HFFc6 (cell line): ENCODE measurements around the gene SSPN. TPM values are rescaled to one million over a fixed set of nuclear protein-coding genes. Genes with fewer than 3 reads are reported as not detected.

Experiments
- DNase-seq: peaks from one replicate; pipeline ENCODE4 v3.0.0-alpha.2; 2018
- H3K27ac Mint-ChIP-seq: 2 replicates; pipeline ENCODE4 v1.8.0; 2020; ENCODE audit warnings: mild to moderate bottlenecking, mixed read lengths
- H3K27me3 Mint-ChIP-seq: 2 replicates; pipeline ENCODE4 v1.8.0; 2021; ENCODE audit warnings: mild to moderate bottlenecking, moderate library complexity, mixed read lengths; ENCODE audit not compliant: insufficient read depth
- H3K36me3 Mint-ChIP-seq: 2 replicates; pipeline ENCODE4 v1.8.0; 2021; ENCODE audit warnings: low read depth, mixed read lengths
- H3K4me1 Mint-ChIP-seq: 2 replicates; pipeline ENCODE4 v1.8.0; 2020; ENCODE audit warnings: low read depth, mixed read lengths
- H3K4me3 Mint-ChIP-seq: 2 replicates; pipeline ENCODE4 v1.8.0; 2020; ENCODE audit warnings: mild to moderate bottlenecking, moderate library complexity, mixed read lengths
- H3K9me3 Mint-ChIP-seq: 2 replicates; pipeline ENCODE4 v1.8.0; 2020; ENCODE audit warnings: mild to moderate bottlenecking, mixed read lengths
- total RNA-seq, 6 experiments: library from RNA; stranded (reverse); fragmentation: NEBNext Ultra II Directional; extraction: Animal tissue kit (Norgen Biotek cat#: 25700); gene quantifications; 2 replicates in 1 of 6; 3 replicates in 5 of 6; pipeline ENCODE4 v1.2.3, GENCODE V29; 2021
- TF ChIP-seq, protein P1 (sequence below): fragments of 200-600 bp; sonication (generic); IDR thresholded peaks from 2 replicates; pipeline ENCODE4 v1.5.0; 2021; ENCODE audit warnings: antibody characterized with exemption, mild to moderate bottlenecking

Gene SSPN
- total RNA-seq, 6 experiments from 2014 or later, result 10.6 to 17.5 (median 15.4) TPM

DNA sequence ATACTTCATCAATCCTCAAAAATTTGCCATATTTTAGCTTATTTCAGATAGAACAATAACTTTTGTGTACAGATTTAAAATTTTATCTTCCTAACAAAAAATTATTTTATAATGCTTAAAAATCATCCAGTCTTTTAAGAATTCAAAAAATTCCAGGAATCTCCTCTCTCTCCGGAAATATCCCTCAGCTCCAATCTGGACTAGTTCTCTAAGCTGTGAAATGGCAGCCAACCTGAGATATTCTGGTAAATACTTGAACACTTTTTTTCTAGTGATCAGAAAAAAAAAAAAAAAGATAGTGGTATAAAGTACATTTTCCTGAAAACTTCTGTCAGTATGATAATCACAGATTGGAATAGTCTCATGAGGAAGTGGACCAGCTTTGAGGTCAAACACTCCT is 57.6 kb downstream of the SSPN start:
- Mint-ChIP-seq H3K9me3 (peaks cover 18% of the 10 kb centered on the region; the same call in 1 of the 2 replicates), H3K27me3 (no peaks in the 10 kb centered on the region), H3K36me3 (peaks cover 4% of the 10 kb centered on the region; the same call in 1 of the 2 replicates), H3K4me3 (no peak overlapping the region), H3K27ac (no peak overlapping the region), H3K4me1 (peaks cover 10% of the 10 kb centered on the region)
- TF ChIP-seq, protein P1, sequence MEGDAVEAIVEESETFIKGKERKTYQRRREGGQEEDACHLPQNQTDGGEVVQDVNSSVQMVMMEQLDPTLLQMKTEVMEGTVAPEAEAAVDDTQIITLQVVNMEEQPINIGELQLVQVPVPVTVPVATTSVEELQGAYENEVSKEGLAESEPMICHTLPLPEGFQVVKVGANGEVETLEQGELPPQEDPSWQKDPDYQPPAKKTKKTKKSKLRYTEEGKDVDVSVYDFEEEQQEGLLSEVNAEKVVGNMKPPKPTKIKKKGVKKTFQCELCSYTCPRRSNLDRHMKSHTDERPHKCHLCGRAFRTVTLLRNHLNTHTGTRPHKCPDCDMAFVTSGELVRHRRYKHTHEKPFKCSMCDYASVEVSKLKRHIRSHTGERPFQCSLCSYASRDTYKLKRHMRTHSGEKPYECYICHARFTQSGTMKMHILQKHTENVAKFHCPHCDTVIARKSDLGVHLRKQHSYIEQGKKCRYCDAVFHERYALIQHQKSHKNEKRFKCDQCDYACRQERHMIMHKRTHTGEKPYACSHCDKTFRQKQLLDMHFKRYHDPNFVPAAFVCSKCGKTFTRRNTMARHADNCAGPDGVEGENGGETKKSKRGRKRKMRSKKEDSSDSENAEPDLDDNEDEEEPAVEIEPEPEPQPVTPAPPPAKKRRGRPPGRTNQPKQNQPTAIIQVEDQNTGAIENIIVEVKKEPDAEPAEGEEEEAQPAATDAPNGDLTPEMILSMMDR, result no peak
- DNase-seq, result no peak

DNA sequence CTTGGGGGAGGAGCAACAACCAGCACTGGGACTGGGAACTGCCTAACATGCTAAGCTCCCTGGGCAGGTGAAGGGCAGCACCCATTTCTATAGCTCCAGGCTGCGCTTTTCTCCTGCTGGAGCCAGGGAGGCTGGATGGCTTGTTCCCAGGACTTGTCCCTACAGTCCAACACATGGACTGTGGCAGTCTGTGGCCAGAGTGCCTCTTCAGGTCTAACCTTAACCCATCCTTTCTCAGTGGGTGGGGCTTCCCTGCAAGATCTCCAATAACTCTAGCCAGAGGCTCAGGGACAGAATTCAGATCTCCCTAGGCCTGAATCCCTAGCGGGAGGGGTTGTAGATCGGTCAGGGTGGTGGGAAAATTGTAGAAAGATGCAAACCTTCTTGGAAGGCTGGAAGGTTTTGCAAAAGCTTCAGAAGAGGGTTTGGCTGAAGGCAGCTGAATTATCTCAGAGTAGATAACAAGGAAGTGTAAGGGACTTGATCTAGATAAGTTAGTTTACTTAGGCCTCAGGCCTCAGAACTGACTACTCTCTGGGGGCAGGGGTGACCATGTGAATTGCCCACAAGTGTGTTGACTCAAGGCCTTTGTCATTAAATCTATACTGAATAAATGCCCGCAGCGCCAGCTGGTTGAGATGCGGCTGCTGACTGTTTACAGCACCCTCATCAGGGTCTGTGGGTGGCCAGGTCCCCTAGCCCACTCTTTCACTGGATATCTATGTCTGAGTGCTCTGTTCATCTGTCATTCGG is 60.7 kb downstream of the SSPN start:
- Mint-ChIP-seq H3K27ac (no peak overlapping the region), H3K36me3 (peaks cover 8% of the 10 kb centered on the region), H3K9me3 (peaks cover 21% of the 10 kb centered on the region; the same call in 1 of the 2 replicates), H3K27me3 (no peaks in the 10 kb centered on the region), H3K4me1 (peaks cover 10% of the 10 kb centered on the region), H3K4me3 (no peak overlapping the region)
- DNase-seq, result no peak
- TF ChIP-seq, protein P1, result no peak

DNA sequence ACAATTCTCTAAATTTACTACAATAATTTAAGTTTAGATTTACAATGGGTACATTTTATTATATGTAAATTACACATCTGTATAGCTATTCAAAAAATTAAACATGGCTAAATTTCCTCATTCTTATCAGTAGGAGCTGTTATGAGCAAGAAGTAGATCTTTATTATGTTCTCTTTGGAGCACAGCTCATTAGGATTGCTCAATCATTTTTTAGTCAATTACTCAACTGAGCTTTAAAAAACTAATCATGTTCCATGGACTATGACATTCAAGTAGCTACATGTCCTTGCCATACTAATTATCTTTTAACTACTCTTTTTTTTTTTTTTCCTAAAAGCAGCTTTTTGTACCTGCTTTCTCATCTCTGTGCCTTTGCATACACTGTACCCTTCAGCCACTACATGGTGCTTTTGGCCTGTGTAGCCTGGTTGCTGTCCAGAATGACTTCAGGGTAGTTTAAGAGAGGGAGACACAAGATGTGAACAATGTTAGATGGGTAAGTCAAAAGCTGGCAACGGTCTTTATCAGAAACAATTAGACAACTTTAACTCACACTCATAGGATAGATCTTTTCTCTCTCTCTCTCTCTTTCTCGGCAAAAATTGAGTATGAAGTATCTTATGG is 69.0 kb downstream of the SSPN start:
- Mint-ChIP-seq H3K27ac (no peak overlapping the region), H3K27me3 (peaks cover 2% of the 10 kb centered on the region; the same call in 1 of the 2 replicates), H3K4me1 (peaks cover 4% of the 10 kb centered on the region; the same call in 1 of the 2 replicates), H3K36me3 (no peaks in the 10 kb centered on the region), H3K9me3 (no peaks in the 10 kb centered on the region), H3K4me3 (no peak overlapping the region)
- TF ChIP-seq, protein P1, result no peak
- no peak for DNase-seq

DNA sequence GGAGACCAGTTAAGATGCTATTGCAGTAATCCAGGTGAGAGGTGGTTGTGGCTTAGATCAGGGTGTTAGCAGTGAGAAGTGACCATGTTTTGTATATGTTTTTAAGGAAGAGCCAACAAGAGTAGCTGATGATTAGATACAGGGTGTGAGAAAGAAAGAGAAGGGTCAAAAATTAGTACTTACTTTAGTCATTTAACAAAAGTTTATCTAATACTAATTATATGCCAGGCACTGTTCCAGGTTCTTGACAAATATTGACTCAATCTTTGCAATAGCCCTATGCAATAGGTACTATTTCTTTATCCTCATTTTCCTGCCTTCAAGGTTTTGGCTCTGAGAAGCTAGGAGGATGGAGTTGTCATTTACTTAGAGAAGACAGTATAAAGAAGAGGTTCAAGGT is 70.2 kb downstream of the SSPN start:
- TF ChIP-seq, protein P1, result no peak
- no peak overlapping the region for H3K4me3 Mint-ChIP-seq
- no peaks in the 10 kb centered on the region for H3K36me3 Mint-ChIP-seq
- no peak for DNase-seq
- no peaks in the 10 kb centered on the region for H3K9me3 Mint-ChIP-seq
- peaks cover 2% of the 10 kb centered on the region; the same call in 1 of the 2 replicates for H3K27me3 Mint-ChIP-seq
- no peak overlapping the region for H3K27ac Mint-ChIP-seq
- H3K4me1 Mint-ChIP-seq, result peaks cover 9% of the 10 kb centered on the region

DNA sequence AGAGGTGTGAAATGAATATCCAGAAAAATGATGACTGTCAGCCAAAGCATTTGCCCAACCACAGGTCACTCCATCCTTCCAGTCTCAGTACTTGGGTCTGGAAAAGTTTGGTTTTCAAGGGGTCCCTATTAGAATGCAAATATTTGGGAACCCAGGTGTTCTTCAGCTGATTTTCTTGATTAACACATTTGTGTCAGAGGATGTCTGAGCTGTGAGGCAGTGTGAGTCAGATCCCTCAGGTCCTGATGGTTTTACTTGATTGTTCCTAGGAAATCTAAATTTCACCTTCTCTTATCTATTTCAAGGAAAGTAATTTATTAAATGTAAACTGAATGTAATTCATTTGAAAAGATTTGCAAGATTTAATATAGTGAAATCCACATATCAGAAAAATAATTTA is 71.5 kb downstream of the SSPN start:
- TF ChIP-seq, protein P1, result no peak
- Mint-ChIP-seq H3K9me3 (no peaks in the 10 kb centered on the region), H3K4me3 (no peak overlapping the region), H3K27me3 (peaks cover 2% of the 10 kb centered on the region; the same call in 1 of the 2 replicates), H3K27ac (no peak overlapping the region), H3K36me3 (no peaks in the 10 kb centered on the region), H3K4me1 (peaks cover 22% of the 10 kb centered on the region)
- no peak for DNase-seq
